ENCODE measurements around the gene DLGAP1.

DNA sequence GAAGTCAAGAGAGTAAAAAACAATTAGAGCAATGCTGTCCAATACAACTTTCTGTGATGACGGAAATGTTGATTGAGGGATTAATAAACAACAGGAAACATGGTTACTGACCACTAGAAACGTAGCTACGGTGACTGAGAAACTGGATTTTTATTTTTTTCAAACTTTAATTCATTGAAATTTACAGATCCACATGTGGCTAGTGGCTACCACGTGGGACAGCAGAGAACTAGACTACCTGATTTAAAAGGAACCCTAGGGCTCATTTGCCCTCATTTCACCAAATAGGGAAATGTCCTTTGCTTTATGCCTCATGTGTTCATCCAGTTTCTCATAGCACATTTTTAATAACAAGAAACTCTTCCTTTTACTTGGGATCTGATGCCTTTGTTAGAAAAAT, 592.1 kb downstream of the DLGAP1 start:
- TF ChIP-seq POLR2AphosphoS5 (IDR thresholded peaks at IDR 0.05): no peak
- TF ChIP-seq, protein P1, sequence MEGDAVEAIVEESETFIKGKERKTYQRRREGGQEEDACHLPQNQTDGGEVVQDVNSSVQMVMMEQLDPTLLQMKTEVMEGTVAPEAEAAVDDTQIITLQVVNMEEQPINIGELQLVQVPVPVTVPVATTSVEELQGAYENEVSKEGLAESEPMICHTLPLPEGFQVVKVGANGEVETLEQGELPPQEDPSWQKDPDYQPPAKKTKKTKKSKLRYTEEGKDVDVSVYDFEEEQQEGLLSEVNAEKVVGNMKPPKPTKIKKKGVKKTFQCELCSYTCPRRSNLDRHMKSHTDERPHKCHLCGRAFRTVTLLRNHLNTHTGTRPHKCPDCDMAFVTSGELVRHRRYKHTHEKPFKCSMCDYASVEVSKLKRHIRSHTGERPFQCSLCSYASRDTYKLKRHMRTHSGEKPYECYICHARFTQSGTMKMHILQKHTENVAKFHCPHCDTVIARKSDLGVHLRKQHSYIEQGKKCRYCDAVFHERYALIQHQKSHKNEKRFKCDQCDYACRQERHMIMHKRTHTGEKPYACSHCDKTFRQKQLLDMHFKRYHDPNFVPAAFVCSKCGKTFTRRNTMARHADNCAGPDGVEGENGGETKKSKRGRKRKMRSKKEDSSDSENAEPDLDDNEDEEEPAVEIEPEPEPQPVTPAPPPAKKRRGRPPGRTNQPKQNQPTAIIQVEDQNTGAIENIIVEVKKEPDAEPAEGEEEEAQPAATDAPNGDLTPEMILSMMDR (IDR thresholded peaks at IDR 0.05): no peak

Measured in breast epithelium (tissue), 3 donors.